AG10803 (cell line): ENCODE results near the gene ZDHHC17.

ENCODE experiments used
- DNase-seq: peaks from one replicate; pipeline ENCODE4 v3.0.0; 2010; ENCODE audit warnings: low read depth
- H3K4me3 ChIP-seq: 2 replicates; pipeline ENCODE4 v1.5.1; 2011; ENCODE audit warnings: mild to moderate bottlenecking, low read length, control low read depth
- TF ChIP-seq, protein P1 (sequence below): conservative IDR thresholded peaks from 2 replicates; pipeline ENCODE4 v1.5.1; 2011; ENCODE audit warnings: mild to moderate bottlenecking, low read length, control low read depth, inconsistent platforms

Gene ZDHHC17

DNA sequence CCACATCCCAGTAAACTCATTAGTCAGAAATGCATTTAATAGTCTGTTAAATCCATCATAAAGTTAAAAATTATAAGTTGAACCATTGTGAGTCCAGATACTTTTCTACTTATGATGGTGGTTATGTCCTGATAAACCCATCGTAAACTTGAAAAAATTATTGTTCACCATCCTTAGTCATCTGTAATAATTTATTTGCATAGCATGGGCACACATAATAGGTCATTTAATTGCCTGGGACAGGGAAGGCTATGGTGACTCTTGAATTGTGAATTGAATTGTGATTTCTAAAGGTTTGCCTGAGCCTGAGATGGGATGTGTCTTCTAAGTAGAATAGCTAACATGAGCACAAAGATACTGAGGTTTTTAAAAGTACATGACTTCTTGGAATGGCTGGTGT lies 21.5 kb downstream of the ZDHHC17 start:
- TF ChIP-seq, protein P1, sequence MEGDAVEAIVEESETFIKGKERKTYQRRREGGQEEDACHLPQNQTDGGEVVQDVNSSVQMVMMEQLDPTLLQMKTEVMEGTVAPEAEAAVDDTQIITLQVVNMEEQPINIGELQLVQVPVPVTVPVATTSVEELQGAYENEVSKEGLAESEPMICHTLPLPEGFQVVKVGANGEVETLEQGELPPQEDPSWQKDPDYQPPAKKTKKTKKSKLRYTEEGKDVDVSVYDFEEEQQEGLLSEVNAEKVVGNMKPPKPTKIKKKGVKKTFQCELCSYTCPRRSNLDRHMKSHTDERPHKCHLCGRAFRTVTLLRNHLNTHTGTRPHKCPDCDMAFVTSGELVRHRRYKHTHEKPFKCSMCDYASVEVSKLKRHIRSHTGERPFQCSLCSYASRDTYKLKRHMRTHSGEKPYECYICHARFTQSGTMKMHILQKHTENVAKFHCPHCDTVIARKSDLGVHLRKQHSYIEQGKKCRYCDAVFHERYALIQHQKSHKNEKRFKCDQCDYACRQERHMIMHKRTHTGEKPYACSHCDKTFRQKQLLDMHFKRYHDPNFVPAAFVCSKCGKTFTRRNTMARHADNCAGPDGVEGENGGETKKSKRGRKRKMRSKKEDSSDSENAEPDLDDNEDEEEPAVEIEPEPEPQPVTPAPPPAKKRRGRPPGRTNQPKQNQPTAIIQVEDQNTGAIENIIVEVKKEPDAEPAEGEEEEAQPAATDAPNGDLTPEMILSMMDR = no peak
- no peak for DNase-seq
- no peak overlapping the region for H3K4me3 ChIP-seq

DNA sequence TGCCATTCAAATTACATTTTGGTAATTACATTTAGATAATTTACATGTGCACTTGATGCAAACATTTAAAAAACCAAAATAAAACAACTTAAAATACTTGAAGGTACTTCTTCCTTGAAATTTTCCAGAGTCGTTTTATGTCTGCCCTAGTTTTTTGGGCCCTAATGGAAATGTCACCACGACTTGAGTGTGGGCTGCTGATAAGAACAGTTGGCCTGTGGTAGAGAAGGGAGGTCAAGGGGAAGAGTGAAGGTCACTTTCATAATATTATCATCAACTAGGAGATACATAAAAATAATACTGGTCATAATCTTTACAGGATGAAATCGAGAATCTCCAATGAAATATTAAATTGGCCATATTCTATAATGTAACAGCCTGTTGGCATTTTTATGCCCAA lies 23.1 kb downstream of the ZDHHC17 start:
- DNase-seq = no peak
- no peak overlapping the region for H3K4me3 ChIP-seq
- TF ChIP-seq, protein P1 = no peak

DNA sequence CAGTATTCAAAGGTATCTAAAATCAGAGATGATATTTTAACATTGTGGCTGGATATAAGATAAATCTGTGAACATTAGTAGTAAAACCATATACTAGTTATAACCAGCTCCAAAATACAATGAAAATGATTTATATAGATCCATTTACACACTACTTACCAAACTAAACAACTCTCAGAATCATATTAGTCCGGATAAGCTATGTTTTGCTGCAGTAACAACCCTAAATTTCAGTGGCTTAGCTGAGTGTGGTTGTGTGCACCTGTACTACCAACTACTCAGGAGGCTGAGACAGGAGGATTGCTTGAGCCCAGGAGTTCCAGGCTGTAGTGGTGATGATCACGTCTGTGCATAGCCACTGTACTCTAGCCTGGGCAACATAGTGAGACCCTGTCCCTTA lies 23.8 kb downstream of the ZDHHC17 start:
- TF ChIP-seq, protein P1 = no peak
- H3K4me3 ChIP-seq = no peak overlapping the region
- no peak for DNase-seq

DNA sequence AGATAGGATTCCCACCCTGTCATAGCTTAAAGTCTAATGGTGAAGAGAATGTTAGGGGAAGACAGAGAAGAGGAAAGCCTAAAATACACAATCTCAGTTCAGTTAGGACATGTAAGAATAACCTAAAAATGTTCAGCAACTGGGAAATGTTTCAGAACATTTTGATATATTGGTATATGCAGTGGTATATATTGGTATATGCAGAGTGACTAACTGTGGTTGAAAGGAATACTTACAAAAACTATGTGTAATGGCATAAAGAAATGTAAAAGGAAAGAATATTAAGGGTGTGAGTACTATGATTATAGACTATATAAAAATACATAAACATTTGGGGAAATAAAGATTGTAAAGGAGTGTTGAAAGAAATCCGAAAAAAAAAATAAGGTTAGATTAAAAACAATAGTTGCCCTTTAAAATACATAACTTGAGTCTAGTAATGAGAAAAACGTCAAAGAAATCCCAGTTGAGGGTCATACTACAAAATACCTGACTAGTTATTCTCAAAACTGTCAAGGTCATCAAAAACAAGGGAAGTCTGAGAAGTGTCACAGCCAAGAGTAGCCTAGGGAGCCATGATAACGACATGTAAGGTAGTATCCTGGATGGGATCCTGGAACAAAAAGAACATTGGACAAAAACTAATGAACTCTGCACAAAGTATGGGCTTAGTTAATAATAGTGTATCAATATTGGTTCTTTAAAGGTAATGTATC lies 25.6 kb downstream of the ZDHHC17 start:
- no peak overlapping the region for H3K4me3 ChIP-seq
- no peak for DNase-seq
- TF ChIP-seq, protein P1 = no peak

DNA sequence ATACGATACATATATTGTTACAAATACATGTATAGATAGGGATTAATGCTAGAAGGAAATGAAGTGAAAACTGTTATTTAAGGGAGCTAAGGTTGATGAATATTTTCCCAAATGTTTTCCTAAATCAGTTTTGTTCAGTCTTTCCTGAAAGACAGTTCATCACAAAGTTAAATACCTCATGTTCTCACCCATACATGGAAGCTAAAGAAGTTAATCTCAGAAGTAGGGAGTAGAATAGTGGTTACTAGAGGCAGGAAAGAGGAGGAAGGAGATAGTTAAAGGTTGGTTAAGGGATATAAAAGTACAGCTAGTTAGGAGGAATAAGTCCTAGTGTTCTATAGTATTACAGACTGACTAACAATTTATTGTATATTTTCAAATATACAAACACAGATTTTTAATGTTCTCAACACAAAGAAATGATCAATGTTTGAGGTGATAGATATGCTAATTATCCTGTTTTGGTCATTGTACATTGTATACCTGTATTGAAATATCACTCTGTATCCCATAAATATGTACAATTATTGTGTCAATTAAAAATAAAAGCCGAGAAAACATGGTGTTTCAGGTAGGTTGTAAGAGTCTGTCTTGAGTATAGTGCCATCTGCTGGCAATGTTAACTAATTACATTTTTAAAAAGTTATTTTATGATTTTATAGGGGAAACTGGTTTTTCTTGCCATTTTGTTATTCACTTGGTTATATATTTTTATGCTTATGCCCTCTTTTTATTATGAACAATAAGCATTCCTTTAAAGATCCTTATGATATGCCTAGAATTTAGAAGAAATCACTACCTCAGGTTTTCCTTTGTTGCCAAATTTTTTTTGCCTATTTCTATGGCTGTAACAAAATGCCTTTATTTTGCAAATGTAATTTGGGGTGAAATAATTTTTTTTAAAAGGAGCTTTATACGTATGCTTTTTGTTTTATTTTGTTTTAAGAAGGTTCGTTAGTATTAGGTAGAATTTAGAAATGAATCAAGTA lies 26.9 kb downstream of the ZDHHC17 start:
- no peak overlapping the region for H3K4me3 ChIP-seq
- TF ChIP-seq, protein P1 = peak; percentile 67
- peak; percentile 20 for DNase-seq

DNA sequence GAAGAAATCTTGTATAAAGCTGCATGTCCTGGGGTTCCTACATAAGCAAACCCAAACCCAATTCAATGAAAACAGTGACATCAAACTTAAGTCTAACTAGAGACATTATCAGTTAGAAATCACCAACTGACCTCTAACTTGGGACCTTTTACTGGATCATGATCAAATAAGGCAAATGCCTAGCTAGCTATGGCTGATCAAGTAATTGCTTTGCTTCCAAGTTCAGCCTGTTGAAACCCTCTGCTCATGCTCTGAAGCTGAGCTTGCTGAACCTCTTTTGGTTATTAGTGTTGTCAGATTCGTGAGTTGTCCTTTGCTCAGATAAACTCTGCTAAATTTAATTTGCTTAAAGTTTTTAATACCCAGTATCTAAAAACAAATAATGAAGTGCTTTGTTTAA lies 28.9 kb downstream of the ZDHHC17 start:
- DNase-seq = no peak
- H3K4me3 ChIP-seq = no peak overlapping the region
- TF ChIP-seq, protein P1 = no peak
